CD4-positive, alpha-beta T cell (primary cell): ENCODE results near the gene NFE2L1. TPM values are rescaled to one million over a fixed set of nuclear protein-coding genes. Genes with fewer than 3 reads are reported as not detected.

Experiments
- ATAC-seq: fragments of 200-7000 bp; cut with Tn5 transposase; one replicate; pipeline ENCODE4 v1.10.0; 2022; ENCODE audit warnings: mild to moderate bottlenecking; ENCODE audit not compliant: poor library complexity
- CTCF ChIA-PET: fragments of 350-600 bp; sonication (Branson Sonifier 250); formaldehyde crosslinking; loops from one replicate; lab custom pipeline; 2021; ENCODE audit warnings: antibody characterized with exemption, inconsistent platforms; lab: Charles Lee
- POLR2A ChIA-PET: fragments of 350-600 bp; sonication (Branson Sonifier 250); formaldehyde crosslinking; loops from one replicate; lab custom pipeline; 2021; ENCODE audit warnings: antibody characterized with exemption, inconsistent platforms; lab: Charles Lee
- DNase-seq, 14 experiments: peaks; one replicate each; pipeline ENCODE4 v3.0.0-alpha.2; 2013 to 2020; ENCODE audit warnings: mixed read lengths in 2 of 14
- H3K27ac ChIP-seq, 2 donors: one replicate each; pipeline versions ENCODE4 v1.5.1 to v1.7.0; 2013; ENCODE audit warnings: low read length in 2 of 2, low read depth in 1 of 2, mild to moderate bottlenecking in 1 of 2
- H3K27me3 ChIP-seq, 2 experiments: 1 replicate in 1 of 2; 2 replicates in 1 of 2; pipeline versions ENCODE4 v1.6.1 to v1.7.0; 2013; ENCODE audit warnings: low read length in 2 of 2, control low read depth in 1 of 2, mild to moderate bottlenecking in 1 of 2, moderate library complexity in 1 of 2; ENCODE audit not compliant: insufficient read depth in 2 of 2, control insufficient read depth in 1 of 2
- H3K36me3 ChIP-seq: one replicate; pipeline ENCODE4 v1.6.1; 2013; ENCODE audit warnings: low read length, control low read depth; ENCODE audit not compliant: insufficient read depth
- H3K4me1 ChIP-seq: one replicate; pipeline ENCODE4 v1.6.1; 2013; ENCODE audit warnings: low read length, control low read depth; ENCODE audit not compliant: insufficient read depth
- H3K4me3 ChIP-seq: one replicate; pipeline ENCODE4 v1.5.1; 2013; ENCODE audit warnings: mild to moderate bottlenecking, low read length, moderate library complexity
- H3K9me3 ChIP-seq, 2 experiments: 1 replicate in 1 of 2; 2 replicates in 1 of 2; pipeline versions ENCODE4 v1.6.1 to v1.7.0; 2013; ENCODE audit warnings: low read length in 2 of 2, mild to moderate bottlenecking in 2 of 2, control low read depth in 1 of 2, moderate library complexity in 1 of 2; ENCODE audit not compliant: control insufficient read depth in 1 of 2, insufficient read depth in 1 of 2
- H3K27ac Mint-ChIP-seq: one replicate; pipeline ENCODE4 v1.8.0; 2020; ENCODE audit warnings: mixed read lengths
- H3K27me3 Mint-ChIP-seq: one replicate; pipeline ENCODE4 v1.8.0; 2021; ENCODE audit warnings: mixed read lengths
- H3K36me3 Mint-ChIP-seq: one replicate; pipeline ENCODE4 v1.8.0; 2021; ENCODE audit warnings: low read depth, mixed read lengths
- H3K4me1 Mint-ChIP-seq: one replicate; pipeline ENCODE4 v1.8.0; 2021; ENCODE audit warnings: low read depth, mixed read lengths
- H3K4me3 Mint-ChIP-seq: one replicate; pipeline ENCODE4 v1.8.0; 2020; ENCODE audit warnings: mild to moderate bottlenecking, mixed read lengths
- H3K9me3 Mint-ChIP-seq: one replicate; pipeline ENCODE4 v1.8.0; 2020; ENCODE audit warnings: mixed read lengths
- CTCF ChIP-seq: fragments of 200-600 bp; IDR thresholded peaks from one replicate; pipeline ENCODE4 v1.8.0; 2022; ENCODE audit warnings: antibody characterized with exemption, mild to moderate bottlenecking
- intact Hi-C, 2 experiments: fragments of 100-400 bp; cut with DNase I in 1 of 2; cut with micrococcal nuclease in 1 of 2; formaldehyde crosslinking; loops; one replicate each; pipeline versions ENCODE4 v1.15.1 to v1.9.0; 2023 to 2025; cut with DNase I, micrococcal nuclease
- total RNA-seq, 174 experiments: library from RNA in 2 of 174; stranded (reverse) in 2 of 174; gene quantifications; one replicate each; pipeline ENCODE4 v1.2.3 and lab custom pipeline; 2021 to 2026

The NFE2L1 gene
- total RNA-seq, 2 experiments from 2014 or later: 28.1 to 30.6 TPM

GRCh38 chr17:48026502-48027321 lies 21.4 kb upstream of the NFE2L1 start:
- ATAC-seq (no peak), DNase-seq (peak; percentile 44 to 84 (median 61))
- Histone ChIP-seq H3K36me3 (no peaks in the 10 kb centered on the region), H3K27ac (no peak overlapping the region), H3K4me3 (no peak overlapping the region), H3K4me1 (peaks cover 34% of the 10 kb centered on the region), H3K27me3 (peaks cover 20 to 21% of the 10 kb centered on the region in 2 experiments), H3K9me3 (no peaks in the 10 kb centered on the region)
- peak; percentile 68 for TF ChIP-seq CTCF
- no peaks in the 10 kb centered on the region for H3K36me3 Mint-ChIP-seq
- peaks cover 71% of the 10 kb centered on the region for H3K27me3 Mint-ChIP-seq
- peaks cover 28% of the 10 kb centered on the region for H3K4me1 Mint-ChIP-seq
- intact Hi-C loops: loop anchor here (1.0 to 10.0 kb wide), 5 partner anchors 48 to 868 kb away; partner anchors contain the start of gene ATP5MC1 (in 1 of the 2)
- H3K27ac Mint-ChIP-seq: no peak overlapping the region
- ChIA-PET CTCF (interaction anchor here (0.8 to 4.1 kb wide), 17 partner anchors 8 to 592 kb away, joined by 3 to 37 read pairs (median 7); partner anchors contain the start of genes CDK5RAP3, COPZ2 and NFE2L1), POLR2A (interaction anchor here (1.0 to 2.5 kb wide), 2 partner anchors 22 to 56 kb away, joined by 3 to 20 read pairs; partner anchors contain the start of genes CDK5RAP3 and NFE2L1)
- H3K4me3 Mint-ChIP-seq: peak overlapping the region; percentile 58
- no peaks in the 10 kb centered on the region for H3K9me3 Mint-ChIP-seq

- peaks cover 28% of the 10 kb centered on the region for H3K4me1 Mint-ChIP-seq
- Histone ChIP-seq H3K9me3 (no peaks in the 10 kb centered on the region), H3K27me3 (peaks cover 20 to 21% of the 10 kb centered on the region in 2 experiments), H3K4me3 (no peak overlapping the region), H3K4me1 (peaks cover 34% of the 10 kb centered on the region), H3K27ac (no peak overlapping the region), H3K36me3 (no peaks in the 10 kb centered on the region)
- H3K4me3 Mint-ChIP-seq: no peak overlapping the region
- DNase-seq: no peak
- no peak for ATAC-seq
- peaks cover 71% of the 10 kb centered on the region for H3K27me3 Mint-ChIP-seq
- no peak overlapping the region for H3K27ac Mint-ChIP-seq
- intact Hi-C loops: loop anchor here (2.0 to 10.0 kb wide), 4 partner anchors 307 to 867 kb away; partner anchors contain the start of gene ATP5MC1 (in 1 of the 2)
- ChIA-PET POLR2A (interaction anchor here (2.5 kb wide), 1 partner anchor 21 kb away, joined by 20 read pairs; the partner anchor contains the start of gene NFE2L1), CTCF (interaction anchor here (0.8 to 4.1 kb wide), 12 partner anchors 9 to 591 kb away, joined by 3 to 37 read pairs (median 12); partner anchors contain the start of genes COPZ2 and NFE2L1)
- H3K36me3 Mint-ChIP-seq: no peaks in the 10 kb centered on the region
- H3K9me3 Mint-ChIP-seq: no peaks in the 10 kb centered on the region
- TF ChIP-seq CTCF: no peak
Measured at GRCh38 chr17:48027322-48027981, 20.7 kb upstream of the NFE2L1 start.

- Histone ChIP-seq H3K27me3 (peaks cover 8 to 18% of the 10 kb centered on the region in 2 experiments), H3K9me3 (no peaks in the 10 kb centered on the region), H3K36me3 (no peaks in the 10 kb centered on the region), H3K4me1 (peaks cover 26% of the 10 kb centered on the region), H3K27ac (no peak overlapping the region), H3K4me3 (no peak overlapping the region)
- no peak overlapping the region for H3K27ac Mint-ChIP-seq
- DNase-seq: no peak
- no peak overlapping the region for H3K4me3 Mint-ChIP-seq
- intact Hi-C loops: loop anchor here (5.0 to 10.0 kb wide), 3 partner anchors 306 to 866 kb away; partner anchors contain the start of gene ATP5MC1 (in 1 of the 2)
- H3K27me3 Mint-ChIP-seq: peaks cover 73% of the 10 kb centered on the region
- H3K9me3 Mint-ChIP-seq: no peaks in the 10 kb centered on the region
- H3K36me3 Mint-ChIP-seq: no peaks in the 10 kb centered on the region
- ChIA-PET CTCF (no interaction called here), POLR2A (no interaction called here)
- peaks cover 28% of the 10 kb centered on the region for H3K4me1 Mint-ChIP-seq
- ATAC-seq: no peak
- TF ChIP-seq CTCF: no peak
Measured at GRCh38 chr17:48028736-48029135, 19.4 kb upstream of the NFE2L1 start.
